GM12878 (cell line): ENCODE results near the gene ENDOD1. TPM values are rescaled to one million over a fixed set of nuclear protein-coding genes. Genes with fewer than 3 reads are reported as not detected.

Experiments
- ATAC-seq: fragments of 200-7000 bp; cut with Tn5 transposase; 3 replicates; pipeline ENCODE4 v1.9.1; 2020; ENCODE audit warnings: mild to moderate bottlenecking, moderate library complexity
- BruUV-seq: library from RNA; stranded (reverse); fragments of 400-500 nt; replicated peaks from 2 replicates; lab custom pipeline; 2021; lab: Mats Ljungman, UMichigan
- CTCF ChIA-PET: fragments of 300-600 bp; sonication (Branson Sonifier 250); formaldehyde crosslinking; extraction: SDS; loops from one replicate; lab custom pipeline; 2021; ENCODE audit warnings: inconsistent platforms; lab: Yijun Ruan, JAX
- POLR2A ChIA-PET: fragments of 350-600 bp; formaldehyde crosslinking; extraction: SDS; loops from one replicate; lab custom pipeline; 2021; ENCODE audit warnings: inconsistent platforms; lab: Charles Lee
- RAD21 ChIA-PET: fragments of 300-600 bp; sonication (Branson Sonifier 250); formaldehyde crosslinking; loops from one replicate; lab custom pipeline; 2023; ENCODE audit warnings: antibody characterized with exemption; ENCODE audit not compliant: unreplicated experiment; lab: Charles Lee
- SMC1A ChIA-PET: fragments of 300-600 bp; sonication (Branson Sonifier 250); formaldehyde crosslinking; loops from one replicate; lab custom pipeline; 2023; ENCODE audit not compliant: unreplicated experiment, uncharacterized antibody; lab: Charles Lee
- DNase-seq: peaks from one replicate; pipeline ENCODE4 v3.0.0-alpha.2; 2011; ENCODE audit warnings: low read depth, low spot score
- FAIRE-seq: peaks from 3 replicates; lab custom pipeline; 2011; peaks lifted over from hg19 to GRCh38; lab: Jason Lieb, UNC
- H2AFZ ChIP-seq: 2 replicates; pipeline ENCODE4 v1.6.0; 2011; ENCODE audit warnings: low read depth, low read length, control low read depth; ENCODE audit not compliant: control insufficient read depth
- H3K27ac ChIP-seq: 2 replicates; pipeline ENCODE4 v1.5.1; 2011; ENCODE audit warnings: control low read depth; ENCODE audit not compliant: control insufficient read depth, insufficient read depth
- H3K27me3 ChIP-seq, 2 experiments: replicated peaks in 1 of 2; 2 replicates each; pipeline versions ENCODE4 v1.6.0 to v1.6.1; 2011; ENCODE audit warnings: low read length in 1 of 2; ENCODE audit not compliant: control insufficient read depth in 2 of 2, insufficient read depth in 2 of 2
- H3K36me3 ChIP-seq, 2 experiments: 2 replicates each; pipeline ENCODE4 v1.5.1; 2011; ENCODE audit warnings: low read length in 1 of 2; ENCODE audit not compliant: control insufficient read depth in 2 of 2, insufficient read depth in 2 of 2
- H3K4me1 ChIP-seq: 2 replicates; pipeline ENCODE4 v1.6.1; 2011; ENCODE audit warnings: mild to moderate bottlenecking, low read length, moderate library complexity, mixed read lengths; ENCODE audit not compliant: control insufficient read depth, insufficient read depth
- H3K4me2 ChIP-seq: 2 replicates; pipeline ENCODE4 v1.6.0; 2011; ENCODE audit warnings: control low read depth; ENCODE audit not compliant: control insufficient read depth, insufficient read depth
- H3K4me3 ChIP-seq: fragments of 200-600 bp; sonication (generic); 2 replicates; pipeline ENCODE4 v1.5.1; 2016
- H3K79me2 ChIP-seq: 2 replicates; pipeline ENCODE4 v1.6.0; 2011; ENCODE audit warnings: low read length; ENCODE audit not compliant: control insufficient read depth, insufficient read depth
- H3K9ac ChIP-seq: 2 replicates; pipeline ENCODE4 v1.8.0; 2011; ENCODE audit warnings: low read length, control low read depth, mixed read lengths; ENCODE audit not compliant: control insufficient read depth, insufficient read depth
- H3K9me3 ChIP-seq: replicated peaks from 3 replicates; pipeline ENCODE4 v1.5.1; 2011; ENCODE audit warnings: mild to moderate bottlenecking, low read length; ENCODE audit not compliant: control insufficient read depth, insufficient read depth
- H4K20me1 ChIP-seq: 2 replicates; pipeline ENCODE4 v1.6.0; 2011; ENCODE audit not compliant: control insufficient read depth, insufficient read depth
- CEBPZ ChIP-seq: fragments of 150-350 bp; IDR thresholded peaks from 2 replicates; pipeline ENCODE4 v1.6.1; 2016; ENCODE audit warnings: low read depth, low read length
- CTCF ChIP-seq, 3 experiments: IDR thresholded peaks in 2 of 3; conservative IDR thresholded peaks in 1 of 3; 2 replicates each; pipeline ENCODE4 v1.5.1; 2011; ENCODE audit warnings: low read depth in 3 of 3, low read length in 3 of 3, mild to moderate bottlenecking in 3 of 3, control low read depth in 2 of 3, moderate library complexity in 2 of 3, inconsistent platforms in 1 of 3, mixed read lengths in 1 of 3; ENCODE audit not compliant: control insufficient read depth in 2 of 3, insufficient read depth in 1 of 3; ENCODE audit errors: extremely low read depth in 1 of 3
- E2F4 ChIP-seq: IDR thresholded peaks from 2 replicates; pipeline ENCODE4 v1.6.1; 2012; ENCODE audit warnings: low read depth, low read length, improper control_type of control experiment
- IKZF1 ChIP-seq: fragments of 450-650 bp; conservative IDR thresholded peaks from 2 replicates; pipeline ENCODE4 v1.6.1; 2017; ENCODE audit warnings: antibody characterized with exemption, mild to moderate bottlenecking
- KLF5 ChIP-seq: fragments of 450-650 bp; IDR thresholded peaks from 2 replicates; pipeline ENCODE4 v1.6.1; 2014; ENCODE audit warnings: mild to moderate bottlenecking; ENCODE audit not compliant: partially characterized antibody
- NFYB ChIP-seq: IDR thresholded peaks from 2 replicates; pipeline ENCODE4 v1.6.1; 2011; ENCODE audit warnings: low read depth, mild to moderate bottlenecking, low read length, improper control_type of control experiment, moderate library complexity; ENCODE audit not compliant: insufficient read depth
- RAD21 ChIP-seq: IDR thresholded peaks from 2 replicates; pipeline ENCODE4 v1.6.1; 2011; ENCODE audit warnings: mild to moderate bottlenecking, low read depth, low read length, moderate library complexity; ENCODE audit not compliant: insufficient read depth
- RCOR1 ChIP-seq: conservative IDR thresholded peaks from 2 replicates; pipeline ENCODE4 v1.6.1; 2012; ENCODE audit warnings: low read depth, low read length, improper control_type of control experiment
- RFX5 ChIP-seq: IDR thresholded peaks from 2 replicates; pipeline ENCODE4 v1.6.1; 2011; ENCODE audit warnings: low read depth, low read length, improper control_type of control experiment
- SMC3 ChIP-seq: IDR thresholded peaks from 2 replicates; pipeline ENCODE4 v1.6.1; 2011; ENCODE audit warnings: low read length, improper control_type of control experiment, borderline replicate concordance
- TARDBP ChIP-seq: IDR thresholded peaks from 2 replicates; pipeline ENCODE4 v1.6.1; 2016; ENCODE audit warnings: borderline replicate concordance
- WGBS: methylation state at CpG from one replicate; pipeline ENCODE4 v1.1.6; 2016; ENCODE audit warnings: low lambda C conversion rate; ENCODE audit not compliant: insufficient replicate concordance, insufficient coverage; ENCODE audit errors: missing lambda C conversion rate; 5-methylcytosine and 5-hydroxymethylcytosine counted together
- in situ Hi-C: fragments of 300-500 bp; cut with MboI; formaldehyde crosslinking; loops from 9 replicates; pipeline ENCODE4 v1.14.3; 2018; ENCODE audit warnings: mixed read lengths
- intact Hi-C: fragments of 100-400 bp; cut with micrococcal nuclease; formaldehyde crosslinking; loops from one replicate; pipeline ENCODE4 v1.14.2; 2022; ENCODE audit not compliant: unreplicated experiment
- polyA plus RNA-seq, 11 experiments: library from polyadenylated mRNA; depleted of rRNA in 4 of 11; unstranded in 6 of 11; stranded (reverse) in 5 of 11; fragments of >200 nt; fragmentation: Nextera tagmentation in 4 of 11; fragmentation: Illumina TruSeq in 1 of 11; extraction: Ambion mirVana in 4 of 11; extraction: Trizol in 1 of 11; gene quantifications; 1 replicate in 1 of 11; 2 replicates in 10 of 11; pipeline versions ENCODE4 v1.2.1 to v1.2.3, GENCODE V29; 2011 to 2016; ENCODE audit warnings: inconsistent platforms in 2 of 11, missing spikeins in 2 of 11, low read depth in 1 of 11
- total RNA-seq, 4 experiments: library from RNA; depleted of rRNA in 3 of 4; stranded (reverse); fragments of >200 nt in 3 of 4; fragmentation: Illumina TruSeq in 1 of 4; extraction: Trizol in 1 of 4; gene quantifications; 2 replicates each; pipeline versions ENCODE4 v1.2.1 to v1.2.3, GENCODE V29; 2013 to 2021

The ENDOD1 gene
- total and polyA plus RNA-seq, 10 of the 15 experiments (the other 5 are each of a cell fraction or from before 2014, with no cell fraction given): 6.0 to 30.0 (median 12.1) TPM

- Histone ChIP-seq H3K27me3 (0 out of 4 replicates have a peak, but pooled peaks cover 0 to 2% of the 10 kb centered on the region in 2 experiments), H2AFZ (no peak overlapping the region), H3K4me3 (no peak overlapping the region), H3K4me1 (no peaks in the 10 kb centered on the region), H3K79me2 (no peaks in the 10 kb centered on the region), H3K9ac (no peak overlapping the region), H3K9me3 (no peaks in the 10 kb centered on the region), H4K20me1 (no peaks in the 10 kb centered on the region), H3K27ac (no peak overlapping the region), H3K36me3 (no peaks in the 10 kb centered on the region), H3K4me2 (no peak overlapping the region)
- in situ Hi-C loops: no loop called here
- ChIA-PET POLR2A (interaction anchor here (1.1 to 1.7 kb wide), 2 partner anchors 65 to 70 kb away, joined by 4 read pairs; no protein-coding TSS in a partner anchor), CTCF (interaction anchor here (0.7 to 24.1 kb wide), 13 partner anchors 10 to 516 kb away, joined by 3 to 459 read pairs (median 5); partner anchors contain the start of gene SRSF8), RAD21 (interaction anchor here (0.9 to 8.0 kb wide), 5 partner anchors 41 to 170 kb away, joined by 3 to 110 read pairs (median 4); partner anchors contain the start of gene SRSF8), SMC1A (interaction anchor here (0.9 to 8.3 kb wide), 7 partner anchors 41 to 165 kb away, joined by 3 to 170 read pairs (median 6); partner anchors contain the start of genes CWC15, ENDOD1, KDM4D and SRSF8)
- FAIRE-seq (no peak), ATAC-seq (peak; percentile 97), DNase-seq (no peak)
- BruUV-seq: no TSS peak
- 0% methylated on average over 2 of the region's 2 CpGs for WGBS
- intact Hi-C loops: loop anchor here (1.0 to 5.0 kb wide), 2 partner anchors 69 to 516 kb away; no protein-coding TSS in a partner anchor
- TF ChIP-seq IKZF1: no peak
- no peak for TF ChIP-seq RFX5
- no peak for TF ChIP-seq E2F4
- no peak for TF ChIP-seq NFYB
- peak; percentile 36 to 65 (median 45); a peak in 5 of 6 replicates for TF ChIP-seq CTCF (IDR thresholded peaks at IDR 0.05 in 2 of 3, conservative IDR thresholded peaks at IDR 0.05 in 1 of 3; ENCODE audit: control insufficient read depth in 2 of 3, extremely low read depth in 1 of 3, insufficient read depth in 1 of 3, low read depth in 3 of 3, low read length in 3 of 3)
- no peak for TF ChIP-seq TARDBP
- no peak for TF ChIP-seq CEBPZ
- TF ChIP-seq KLF5: no peak
- TF ChIP-seq RCOR1: no peak
- TF ChIP-seq RAD21: peak; percentile 84
- TF ChIP-seq SMC3: peak; percentile 58; the same call in 1 of the 2 replicates
These were observed 48.8 kb downstream of the ENDOD1 start for GRCh38 chr11:95138448-95138847.
